Ectodermal cell (in vitro differentiated cells): ENCODE measurements around the gene ANKEF1.
"Not testable (repeated sequence)": the region's sequence is repeated elsewhere in the genome, so short reads cannot be mapped to it uniquely, and the experiment has no call there.

ENCODE experiments used
- H3K27ac ChIP-seq: 2 replicates; pipeline ENCODE4 v1.7.0; 2013; ENCODE audit warnings: mild to moderate bottlenecking, low read depth, low read length; ENCODE audit not compliant: insufficient read depth, poor library complexity, severe bottlenecking
- H3K27me3 ChIP-seq: 2 replicates; pipeline ENCODE4 v1.7.0; 2013; ENCODE audit warnings: mild to moderate bottlenecking, low read length; ENCODE audit not compliant: insufficient read depth, control insufficient read depth, poor library complexity, severe bottlenecking
- H3K36me3 ChIP-seq: one replicate; pipeline ENCODE4 v1.7.0; 2013; ENCODE audit warnings: low read length; ENCODE audit not compliant: control insufficient read depth, insufficient read depth
- H3K4me1 ChIP-seq: one replicate; pipeline ENCODE4 v1.7.0; 2013; ENCODE audit warnings: low read length; ENCODE audit not compliant: control insufficient read depth, insufficient read depth
- H3K4me3 ChIP-seq: 2 replicates; pipeline ENCODE4 v1.7.0; 2013; ENCODE audit warnings: low read depth, low read length, control low read depth; ENCODE audit not compliant: insufficient read depth
- H3K9me3 ChIP-seq: 2 replicates; pipeline ENCODE4 v1.7.0; 2013; ENCODE audit warnings: mild to moderate bottlenecking, low read length, moderate library complexity; ENCODE audit not compliant: control insufficient read depth
- WGBS, 2 experiments: methylation state at CpG; one replicate each; pipeline ENCODE4 v1.1.7; 2013; ENCODE audit warnings: missing lambda C conversion rate in 2 of 2; 5-methylcytosine and 5-hydroxymethylcytosine counted together

ANKEF1 gene

DNA sequence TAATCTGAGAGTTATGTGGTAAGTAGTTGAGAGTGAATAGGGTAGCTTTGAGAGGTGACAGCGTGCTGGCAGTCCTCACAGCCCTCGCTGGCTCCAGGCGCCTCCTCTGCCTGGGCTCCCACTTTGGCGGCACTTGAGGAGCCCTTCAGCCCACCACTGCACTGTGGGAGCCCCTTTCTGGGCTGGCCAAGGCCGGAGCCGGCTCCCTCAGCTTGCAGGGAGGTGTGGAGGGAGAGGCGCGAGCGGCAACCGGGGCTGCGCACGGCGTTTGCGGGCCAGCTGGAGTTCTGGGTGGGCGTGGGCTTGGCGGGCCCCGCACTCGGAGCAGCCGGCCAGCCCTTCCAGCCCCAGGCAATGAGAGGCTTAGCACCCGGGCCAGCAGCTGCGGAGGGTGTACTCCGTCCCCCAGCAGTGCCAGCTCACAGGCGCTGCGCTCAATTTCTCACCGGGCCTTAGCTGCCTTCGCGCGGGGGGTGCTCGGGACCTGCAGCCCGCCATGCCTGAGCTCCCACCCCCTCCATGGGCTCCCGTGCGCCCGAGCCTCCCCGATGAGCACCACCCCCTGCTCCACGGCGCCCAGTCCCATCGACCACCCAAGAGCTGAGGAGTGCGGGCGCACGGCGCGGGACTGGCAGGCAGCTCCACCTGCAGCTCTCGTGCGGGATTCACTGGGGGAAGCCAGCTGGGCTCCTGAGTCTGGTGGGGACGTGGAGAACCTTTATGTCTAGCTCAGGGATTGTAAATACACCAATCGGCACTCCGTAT lies 3.2 kb upstream of the ANKEF1 start:
- 90% methylated on average over 34 to 45 of the region's 47 CpGs for WGBS, 2 experiments
- H3K4me3 ChIP-seq = not testable (repeated sequence)

DNA sequence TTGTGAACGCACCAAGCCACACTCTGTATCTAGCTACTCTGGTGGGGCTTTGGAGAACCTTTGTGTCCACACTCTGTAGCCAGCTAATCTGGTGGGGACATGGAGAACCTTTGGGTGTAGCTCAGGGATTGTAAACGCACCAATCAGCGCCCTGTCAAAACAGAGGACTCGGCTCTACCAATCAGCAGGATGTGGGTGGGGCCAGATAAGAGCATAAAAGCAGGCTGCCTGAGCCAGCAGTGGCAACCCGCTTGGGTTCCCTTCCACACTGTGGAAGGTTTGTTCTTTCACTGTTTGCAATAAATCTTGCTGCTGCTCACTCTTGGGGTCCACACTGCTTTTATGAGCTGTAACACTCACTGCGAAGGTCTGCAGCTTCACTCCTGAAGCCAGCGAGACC lies 2.5 kb upstream of the ANKEF1 start:
- not testable (repeated sequence) for H3K36me3 ChIP-seq, H3K4me3 ChIP-seq, H3K9me3 ChIP-seq, H3K4me1 ChIP-seq, H3K27ac ChIP-seq, H3K27me3 ChIP-seq
- WGBS, 2 experiments = 89 to 93% methylated on average over 7 of the region's 7 CpGs

More for the DNA sequence above, 3.2 kb upstream of the ANKEF1 start:
- not testable (repeated sequence) for H3K9me3 ChIP-seq, H3K36me3 ChIP-seq, H3K4me1 ChIP-seq, H3K27me3 ChIP-seq, H3K27ac ChIP-seq

DNA sequence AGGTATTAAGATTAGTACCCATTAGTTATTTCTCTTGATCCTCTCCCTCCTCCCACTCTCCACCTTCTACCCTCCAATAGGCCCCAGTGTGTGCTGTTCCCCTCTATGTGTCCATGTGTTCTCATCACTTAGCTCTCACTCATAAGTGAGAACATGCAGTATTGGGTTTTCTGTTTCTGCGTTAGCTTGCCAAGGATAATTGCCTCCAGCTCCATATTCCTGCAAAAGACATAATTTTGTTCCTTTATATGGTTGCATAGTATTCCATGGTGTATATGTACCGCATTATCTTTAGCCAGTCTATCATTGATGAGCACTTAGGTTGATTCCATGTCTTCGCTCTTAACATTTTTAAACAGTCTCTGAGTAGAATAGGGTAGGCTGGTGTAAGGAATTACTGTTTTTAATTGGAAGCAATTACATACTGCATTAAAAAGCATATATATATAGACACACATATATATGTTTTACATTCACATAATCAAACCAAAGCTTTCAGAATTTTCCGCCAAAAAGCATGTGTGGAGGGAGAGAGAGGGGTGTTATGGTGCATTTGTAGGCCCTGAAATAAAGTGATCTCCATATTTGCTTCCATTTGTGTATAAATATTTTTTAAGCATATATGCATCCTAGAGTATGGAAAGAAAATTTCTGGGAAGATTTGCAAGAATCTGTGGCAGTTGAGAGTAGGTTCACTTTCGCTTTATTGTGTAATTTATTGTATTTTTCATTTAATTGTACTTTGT lies 709 bp upstream of the ANKEF1 start:
- WGBS, 2 experiments = 88 to 98% methylated on average over 3 of the region's 5 CpGs
- Histone ChIP-seq H3K27ac (no peak overlapping the region), H3K4me3 (no peak overlapping the region), H3K9me3 (no peaks in the 10 kb centered on the region), H3K4me1 (peaks cover 3% of the 10 kb centered on the region), H3K27me3 (no peaks in the 10 kb centered on the region), H3K36me3 (no peaks in the 10 kb centered on the region)

DNA sequence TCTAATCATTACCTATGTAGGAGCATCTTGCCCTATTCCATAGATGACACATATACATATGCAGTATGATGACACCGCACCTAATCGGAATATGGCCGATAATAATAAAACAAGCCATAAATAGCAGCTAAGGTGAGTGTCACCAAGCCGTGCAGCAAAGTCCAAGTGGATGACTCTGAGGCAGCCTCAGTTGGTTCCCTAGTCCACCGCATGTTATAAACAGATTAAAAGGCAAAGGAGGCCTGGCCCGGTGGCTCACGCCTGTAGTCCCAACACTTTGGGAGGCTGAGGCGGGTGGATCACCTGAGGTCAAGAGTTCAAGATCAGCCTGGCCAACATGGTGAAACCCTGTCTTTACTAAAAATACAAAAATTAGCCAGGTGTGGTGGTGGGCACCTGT lies 1.5 kb downstream of the ANKEF1 start:
- H3K4me1 ChIP-seq, H3K9me3 ChIP-seq, H3K27me3 ChIP-seq, H3K36me3 ChIP-seq, H3K27ac ChIP-seq, H3K4me3 ChIP-seq: not testable (repeated sequence)
- 96 to 97% methylated on average over 8 of the region's 8 CpGs for WGBS, 2 experiments

DNA sequence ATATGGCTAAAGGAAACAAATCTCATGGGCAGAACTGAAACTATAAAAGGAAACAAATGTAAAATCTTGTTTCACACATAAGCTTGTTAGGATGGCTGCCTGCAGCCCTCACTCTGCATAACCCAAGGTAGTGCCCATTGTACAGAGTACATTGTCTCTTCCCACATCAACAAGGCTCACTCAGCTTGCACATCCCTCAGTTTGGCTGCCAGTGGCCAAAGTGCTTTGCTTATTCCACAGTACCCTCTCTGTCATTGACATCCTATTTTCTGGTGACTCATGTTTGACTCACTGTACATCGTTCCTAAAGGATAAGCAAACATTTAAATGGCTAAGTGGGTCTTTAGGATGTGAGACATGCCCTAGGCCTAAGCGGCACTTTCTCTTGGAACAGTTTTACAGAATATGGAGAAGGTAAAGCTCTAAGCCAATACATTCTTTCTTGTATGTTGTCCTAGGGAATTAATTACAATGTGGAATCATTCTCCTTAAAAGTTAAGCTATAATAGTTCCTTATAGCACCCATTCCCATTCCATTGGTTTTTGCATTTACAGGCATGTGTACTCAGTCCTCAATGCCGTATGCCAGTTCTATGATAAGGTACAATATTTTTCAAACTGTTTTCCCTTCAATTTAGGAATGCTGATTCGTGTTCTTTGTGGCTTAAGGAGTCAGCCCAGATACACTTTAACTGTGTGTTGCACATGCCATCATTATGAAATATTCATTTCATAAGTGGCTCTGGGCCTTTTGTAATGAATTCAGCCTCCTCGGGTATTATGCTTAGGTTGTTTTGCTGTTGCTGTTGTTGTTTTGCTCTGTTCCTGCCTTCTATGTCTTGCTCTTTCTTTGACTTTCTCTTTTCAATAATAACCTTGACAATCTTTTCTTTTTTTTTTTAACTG lies 5.5 kb downstream of the ANKEF1 start:
- no peak overlapping the region for H3K4me3 ChIP-seq
- H3K27ac ChIP-seq = no peak overlapping the region
- no peaks in the 10 kb centered on the region for H3K36me3 ChIP-seq
- H3K4me1 ChIP-seq = peaks cover 3% of the 10 kb centered on the region
- WGBS, 2 experiments = 91 to 93% methylated on average over 5 of the region's 5 CpGs
- H3K9me3 ChIP-seq = no peaks in the 10 kb centered on the region
- no peaks in the 10 kb centered on the region for H3K27me3 ChIP-seq

DNA sequence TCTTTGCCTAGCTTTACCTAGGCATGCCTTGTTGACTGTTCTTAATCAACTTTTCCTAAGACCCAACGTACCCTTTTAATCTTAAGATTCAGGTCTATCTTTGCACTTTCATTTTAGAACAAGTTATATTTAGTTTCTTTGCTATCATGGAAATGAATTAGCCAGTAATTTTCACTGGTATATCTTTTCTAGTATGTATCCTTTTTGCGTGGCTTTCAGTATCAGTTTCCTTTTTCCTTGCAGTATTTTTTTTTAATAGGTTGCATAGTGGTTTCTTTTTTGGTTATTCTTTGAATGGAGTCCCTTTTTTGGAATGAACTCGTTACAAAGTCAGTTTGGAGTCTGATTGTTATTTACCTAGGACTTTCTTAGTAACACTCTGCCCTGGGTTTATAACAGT lies 7.3 kb downstream of the ANKEF1 start:
- Histone ChIP-seq H3K4me1 (no peaks in the 10 kb centered on the region), H3K27me3 (no peaks in the 10 kb centered on the region), H3K36me3 (no peaks in the 10 kb centered on the region), H3K4me3 (no peak overlapping the region), H3K9me3 (no peaks in the 10 kb centered on the region), H3K27ac (no peak overlapping the region)
- WGBS, 2 experiments = 92 to 100% methylated on average over 2 to 3 of the region's 3 CpGs

DNA sequence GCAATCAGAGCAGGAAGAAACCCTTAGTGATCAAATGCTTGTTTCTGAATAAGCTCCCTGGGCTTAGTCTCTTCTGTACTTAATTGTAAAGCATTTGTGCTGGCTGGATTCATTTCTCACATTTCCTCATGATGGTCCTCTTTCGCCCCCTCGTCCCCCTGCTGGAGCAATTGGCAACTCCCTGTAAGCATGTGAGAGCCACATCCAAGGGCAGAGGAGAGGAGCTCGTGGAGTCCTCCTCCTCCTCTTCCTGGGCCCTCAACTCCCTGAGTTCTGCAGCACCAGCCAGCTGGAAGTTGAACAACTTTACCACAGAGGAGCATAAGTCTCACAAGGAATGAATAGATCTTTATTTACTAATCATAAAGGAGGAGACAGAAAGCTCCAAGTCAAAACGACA lies 12.6 kb downstream of the ANKEF1 start:
- no peaks in the 10 kb centered on the region for H3K36me3 ChIP-seq
- no peak overlapping the region for H3K27ac ChIP-seq
- no peaks in the 10 kb centered on the region for H3K9me3 ChIP-seq
- no peaks in the 10 kb centered on the region for H3K4me1 ChIP-seq
- H3K4me3 ChIP-seq = no peak overlapping the region
- H3K27me3 ChIP-seq = no peaks in the 10 kb centered on the region
- WGBS, 2 experiments = 53 to 56% methylated on average over 4 of the region's 4 CpGs

DNA sequence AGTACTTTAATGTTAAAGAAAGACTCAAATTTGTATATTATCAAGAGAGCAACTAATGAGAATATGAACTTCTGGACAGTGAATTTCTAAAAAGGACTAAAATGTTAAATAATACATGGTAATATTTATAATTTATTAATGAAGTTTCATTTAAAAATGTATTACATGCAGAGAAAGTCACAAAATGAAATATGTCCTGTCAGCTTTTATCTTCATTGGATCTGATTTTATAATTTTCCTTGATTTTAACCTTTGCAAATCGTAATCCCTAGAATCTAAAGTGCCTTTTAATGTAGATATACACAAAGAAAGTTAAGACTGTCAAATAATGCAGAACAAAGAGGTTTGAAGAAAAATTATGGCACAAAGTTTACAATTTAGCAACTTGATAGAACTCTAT lies 16.4 kb downstream of the ANKEF1 start:
- H3K27me3 ChIP-seq = no peaks in the 10 kb centered on the region
- H3K4me3 ChIP-seq = no peak overlapping the region
- H3K36me3 ChIP-seq = no peaks in the 10 kb centered on the region
- no peaks in the 10 kb centered on the region for H3K9me3 ChIP-seq
- H3K4me1 ChIP-seq = no peaks in the 10 kb centered on the region
- no peak overlapping the region for H3K27ac ChIP-seq
- no CpG with 5 or more reads among the region's 1 CpG for WGBS, 2 experiments

DNA sequence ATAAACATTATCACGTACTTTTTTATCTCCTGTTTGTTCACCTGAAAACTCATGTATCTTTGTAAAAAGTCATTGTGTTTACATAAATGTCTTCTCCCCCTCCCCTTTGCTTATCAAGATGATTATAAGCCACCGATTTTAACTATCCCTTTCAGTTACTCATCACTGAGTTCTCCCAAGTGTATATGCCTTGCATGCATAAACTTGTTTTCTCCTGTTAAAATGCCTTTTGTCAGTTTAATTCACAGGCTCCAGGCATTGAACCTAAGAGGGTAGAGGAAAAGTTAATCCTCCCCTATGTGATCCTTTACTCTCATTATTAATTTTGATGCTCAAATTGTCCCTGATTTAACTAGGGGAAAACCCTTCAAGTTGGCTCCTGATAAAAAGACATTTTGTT lies 24.2 kb downstream of the ANKEF1 start:
- WGBS, 2 experiments = 96 to 97% methylated on average over 2 of the region's 2 CpGs
- Histone ChIP-seq H3K4me1 (no peaks in the 10 kb centered on the region), H3K27ac (no peak overlapping the region), H3K9me3 (no peaks in the 10 kb centered on the region), H3K36me3 (no peaks in the 10 kb centered on the region), H3K27me3 (no peaks in the 10 kb centered on the region), H3K4me3 (no peak overlapping the region)

DNA sequence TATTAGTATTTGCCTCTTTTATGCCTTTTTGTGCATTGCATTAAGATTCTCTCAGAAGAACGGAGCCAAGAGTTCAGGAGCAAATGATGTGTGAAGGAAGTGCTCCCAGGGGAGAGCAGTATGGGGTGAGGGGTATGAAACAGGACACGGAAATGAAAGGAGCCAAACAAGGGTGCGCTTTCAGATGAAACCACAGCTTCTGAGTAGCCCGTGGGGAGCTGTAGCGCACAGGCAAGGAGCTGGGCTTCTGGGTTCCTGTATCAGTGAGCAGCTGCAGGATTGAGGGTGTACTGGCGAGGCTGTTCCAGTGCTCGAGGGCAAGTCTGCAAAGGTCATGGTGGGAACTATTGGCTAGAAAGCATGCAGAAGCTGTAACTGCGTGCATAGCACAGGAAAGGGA lies 25.4 kb downstream of the ANKEF1 start:
- Histone ChIP-seq H3K27ac (no peak overlapping the region), H3K36me3 (no peaks in the 10 kb centered on the region), H3K4me1 (no peaks in the 10 kb centered on the region), H3K4me3 (no peak overlapping the region), H3K9me3 (no peaks in the 10 kb centered on the region), H3K27me3 (no peaks in the 10 kb centered on the region)
- 83 to 84% methylated on average over 8 of the region's 8 CpGs for WGBS, 2 experiments
